GM23338 (cell line): ENCODE measurements around the gene PRCC. TPM values are rescaled to one million over a fixed set of nuclear protein-coding genes. Genes with fewer than 3 reads are reported as not detected.

ENCODE experiments used
- EZH2 ChIP-seq: fragments of 200-600 bp; sonication (generic); IDR thresholded peaks from one replicate; pipeline ENCODE4 v1.8.0; 2017; ENCODE audit warnings: antibody characterized with exemption, mild to moderate bottlenecking, low read depth; ENCODE audit not compliant: unreplicated experiment
- STAT1 ChIP-seq: IDR thresholded peaks from one replicate; pipeline ENCODE4 v1.6.1; 2016; ENCODE audit warnings: antibody characterized with exemption; ENCODE audit not compliant: unreplicated experiment
- polyA plus RNA-seq: library from polyadenylated mRNA; unstranded; fragments of >200 nt; fragmentation: Nextera tagmentation; extraction: Ambion mirVana; gene quantifications from 2 replicates; pipeline ENCODE4 v1.2.1, GENCODE V29; 2016
- total RNA-seq: library from RNA; depleted of rRNA; stranded (reverse); fragments of >200 nt; shearing (Covaris generic); gene quantifications from 2 replicates; pipeline ENCODE4 v1.2.3, GENCODE V29; 2014
- TF ChIP-seq, protein P1 (sequence below): fragments of 250-450 bp; sonication (Bioruptor Pico); IDR thresholded peaks from 2 replicates; pipeline ENCODE4 v1.5.0; 2020; ENCODE audit warnings: mild to moderate bottlenecking, moderate library complexity
- TF ChIP-seq, protein P2 (sequence below): IDR thresholded peaks from one replicate; pipeline ENCODE4 v1.6.1; 2018; ENCODE audit warnings: antibody characterized with exemption; ENCODE audit not compliant: unreplicated experiment

PRCC gene
- total and polyA plus RNA-seq, 2 experiments from 2014 or later, result 66.2 to 72.9 TPM

DNA sequence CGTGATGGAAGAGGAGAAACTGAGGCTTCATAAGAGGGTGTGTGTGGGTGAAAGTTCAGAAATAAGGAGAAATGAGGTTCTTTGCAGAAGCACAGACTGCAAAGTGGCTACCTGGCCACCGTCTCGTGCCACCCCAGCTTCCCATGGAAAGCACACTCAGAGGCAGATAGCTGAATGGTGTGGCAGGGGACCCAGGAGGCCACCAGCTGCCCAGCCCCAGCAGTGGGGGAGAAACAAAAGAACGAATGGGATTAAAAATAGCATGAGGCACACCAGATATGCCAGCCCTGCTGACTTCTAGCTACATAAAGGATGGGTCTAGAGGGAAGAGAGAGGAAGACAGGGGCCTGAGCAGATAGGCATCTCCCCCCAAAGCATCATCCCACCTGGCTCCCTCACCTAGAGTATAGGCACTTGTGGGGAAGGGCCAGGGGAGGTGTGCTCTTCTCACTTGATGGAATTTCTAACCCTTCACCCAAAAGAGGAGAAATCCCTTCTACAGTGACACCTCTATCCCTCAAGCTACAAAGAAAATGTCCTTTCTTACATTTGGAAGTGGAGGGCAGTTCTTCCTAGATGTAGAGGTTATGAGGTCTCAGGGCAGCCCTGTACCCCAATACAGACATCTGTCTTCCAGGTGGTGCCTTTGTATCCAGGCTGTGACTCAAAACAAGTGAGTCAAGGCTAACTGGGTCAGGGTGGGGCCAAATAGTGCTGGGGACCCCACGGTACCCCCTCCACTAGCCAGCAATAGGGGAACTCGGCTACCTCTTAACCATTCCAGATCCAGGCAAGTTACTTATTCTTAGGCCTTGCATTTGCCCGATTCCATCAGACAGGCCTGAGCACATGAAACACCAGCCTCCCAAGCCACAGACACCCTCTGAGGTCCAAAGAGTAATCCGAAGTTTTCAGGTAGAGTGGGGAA lies 19.3 kb upstream of the PRCC start (continued):
- TF ChIP-seq, protein P1, sequence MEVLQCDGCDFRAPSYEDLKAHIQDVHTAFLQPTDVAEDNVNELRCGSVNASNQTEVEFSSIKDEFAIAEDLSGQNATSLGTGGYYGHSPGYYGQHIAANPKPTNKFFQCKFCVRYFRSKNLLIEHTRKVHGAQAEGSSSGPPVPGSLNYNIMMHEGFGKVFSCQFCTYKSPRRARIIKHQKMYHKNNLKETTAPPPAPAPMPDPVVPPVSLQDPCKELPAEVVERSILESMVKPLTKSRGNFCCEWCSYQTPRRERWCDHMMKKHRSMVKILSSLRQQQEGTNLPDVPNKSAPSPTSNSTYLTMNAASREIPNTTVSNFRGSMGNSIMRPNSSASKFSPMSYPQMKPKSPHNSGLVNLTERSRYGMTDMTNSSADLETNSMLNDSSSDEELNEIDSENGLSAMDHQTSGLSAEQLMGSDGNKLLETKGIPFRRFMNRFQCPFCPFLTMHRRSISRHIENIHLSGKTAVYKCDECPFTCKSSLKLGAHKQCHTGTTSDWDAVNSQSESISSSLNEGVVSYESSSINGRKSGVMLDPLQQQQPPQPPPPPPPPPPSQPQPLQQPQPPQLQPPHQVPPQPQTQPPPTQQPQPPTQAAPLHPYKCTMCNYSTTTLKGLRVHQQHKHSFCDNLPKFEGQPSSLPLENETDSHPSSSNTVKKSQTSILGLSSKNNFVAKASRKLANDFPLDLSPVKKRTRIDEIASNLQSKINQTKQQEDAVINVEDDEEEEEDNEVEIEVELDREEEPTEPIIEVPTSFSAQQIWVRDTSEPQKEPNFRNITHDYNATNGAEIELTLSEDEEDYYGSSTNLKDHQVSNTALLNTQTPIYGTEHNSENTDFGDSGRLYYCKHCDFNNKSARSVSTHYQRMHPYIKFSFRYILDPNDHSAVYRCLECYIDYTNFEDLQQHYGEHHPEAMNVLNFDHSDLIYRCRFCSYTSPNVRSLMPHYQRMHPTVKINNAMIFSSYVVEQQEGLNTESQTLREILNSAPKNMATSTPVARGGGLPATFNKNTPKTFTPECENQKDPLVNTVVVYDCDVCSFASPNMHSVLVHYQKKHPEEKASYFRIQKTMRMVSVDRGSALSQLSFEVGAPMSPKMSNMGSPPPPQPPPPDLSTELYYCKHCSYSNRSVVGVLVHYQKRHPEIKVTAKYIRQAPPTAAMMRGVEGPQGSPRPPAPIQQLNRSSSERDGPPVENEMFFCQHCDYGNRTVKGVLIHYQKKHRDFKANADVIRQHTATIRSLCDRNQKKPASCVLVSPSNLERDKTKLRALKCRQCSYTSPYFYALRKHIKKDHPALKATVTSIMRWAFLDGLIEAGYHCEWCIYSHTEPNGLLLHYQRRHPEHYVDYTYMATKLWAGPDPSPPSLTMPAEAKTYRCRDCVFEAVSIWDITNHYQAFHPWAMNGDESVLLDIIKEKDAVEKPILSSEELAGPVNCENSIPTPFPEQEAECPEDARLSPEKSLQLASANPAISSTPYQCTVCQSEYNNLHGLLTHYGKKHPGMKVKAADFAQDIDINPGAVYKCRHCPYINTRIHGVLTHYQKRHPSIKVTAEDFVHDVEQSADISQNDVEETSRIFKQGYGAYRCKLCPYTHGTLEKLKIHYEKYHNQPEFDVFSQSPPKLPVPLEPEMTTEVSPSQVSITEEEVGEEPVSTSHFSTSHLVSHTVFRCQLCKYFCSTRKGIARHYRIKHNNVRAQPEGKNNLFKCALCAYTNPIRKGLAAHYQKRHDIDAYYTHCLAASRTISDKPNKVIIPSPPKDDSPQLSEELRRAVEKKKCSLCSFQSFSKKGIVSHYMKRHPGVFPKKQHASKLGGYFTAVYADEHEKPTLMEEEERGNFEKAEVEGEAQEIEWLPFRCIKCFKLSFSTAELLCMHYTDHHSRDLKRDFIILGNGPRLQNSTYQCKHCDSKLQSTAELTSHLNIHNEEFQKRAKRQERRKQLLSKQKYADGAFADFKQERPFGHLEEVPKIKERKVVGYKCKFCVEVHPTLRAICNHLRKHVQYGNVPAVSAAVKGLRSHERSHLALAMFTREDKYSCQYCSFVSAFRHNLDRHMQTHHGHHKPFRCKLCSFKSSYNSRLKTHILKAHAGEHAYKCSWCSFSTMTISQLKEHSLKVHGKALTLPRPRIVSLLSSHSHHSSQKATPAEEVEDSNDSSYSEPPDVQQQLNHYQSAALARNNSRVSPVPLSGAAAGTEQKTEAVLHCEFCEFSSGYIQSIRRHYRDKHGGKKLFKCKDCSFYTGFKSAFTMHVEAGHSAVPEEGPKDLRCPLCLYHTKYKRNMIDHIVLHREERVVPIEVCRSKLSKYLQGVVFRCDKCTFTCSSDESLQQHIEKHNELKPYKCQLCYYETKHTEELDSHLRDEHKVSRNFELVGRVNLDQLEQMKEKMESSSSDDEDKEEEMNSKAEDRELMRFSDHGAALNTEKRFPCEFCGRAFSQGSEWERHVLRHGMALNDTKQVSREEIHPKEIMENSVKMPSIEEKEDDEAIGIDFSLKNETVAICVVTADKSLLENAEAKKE, result no peak
- TF ChIP-seq, protein P2, sequence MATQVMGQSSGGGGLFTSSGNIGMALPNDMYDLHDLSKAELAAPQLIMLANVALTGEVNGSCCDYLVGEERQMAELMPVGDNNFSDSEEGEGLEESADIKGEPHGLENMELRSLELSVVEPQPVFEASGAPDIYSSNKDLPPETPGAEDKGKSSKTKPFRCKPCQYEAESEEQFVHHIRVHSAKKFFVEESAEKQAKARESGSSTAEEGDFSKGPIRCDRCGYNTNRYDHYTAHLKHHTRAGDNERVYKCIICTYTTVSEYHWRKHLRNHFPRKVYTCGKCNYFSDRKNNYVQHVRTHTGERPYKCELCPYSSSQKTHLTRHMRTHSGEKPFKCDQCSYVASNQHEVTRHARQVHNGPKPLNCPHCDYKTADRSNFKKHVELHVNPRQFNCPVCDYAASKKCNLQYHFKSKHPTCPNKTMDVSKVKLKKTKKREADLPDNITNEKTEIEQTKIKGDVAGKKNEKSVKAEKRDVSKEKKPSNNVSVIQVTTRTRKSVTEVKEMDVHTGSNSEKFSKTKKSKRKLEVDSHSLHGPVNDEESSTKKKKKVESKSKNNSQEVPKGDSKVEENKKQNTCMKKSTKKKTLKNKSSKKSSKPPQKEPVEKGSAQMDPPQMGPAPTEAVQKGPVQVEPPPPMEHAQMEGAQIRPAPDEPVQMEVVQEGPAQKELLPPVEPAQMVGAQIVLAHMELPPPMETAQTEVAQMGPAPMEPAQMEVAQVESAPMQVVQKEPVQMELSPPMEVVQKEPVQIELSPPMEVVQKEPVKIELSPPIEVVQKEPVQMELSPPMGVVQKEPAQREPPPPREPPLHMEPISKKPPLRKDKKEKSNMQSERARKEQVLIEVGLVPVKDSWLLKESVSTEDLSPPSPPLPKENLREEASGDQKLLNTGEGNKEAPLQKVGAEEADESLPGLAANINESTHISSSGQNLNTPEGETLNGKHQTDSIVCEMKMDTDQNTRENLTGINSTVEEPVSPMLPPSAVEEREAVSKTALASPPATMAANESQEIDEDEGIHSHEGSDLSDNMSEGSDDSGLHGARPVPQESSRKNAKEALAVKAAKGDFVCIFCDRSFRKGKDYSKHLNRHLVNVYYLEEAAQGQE, result no peak
- TF ChIP-seq STAT1 (no peak), EZH2 (no peak)
